T-helper 2 cell treated with Interferon-gamma antibody and Interleukin-4, amounts not matched to agents 100 ng/mL and 5 ng/mL, for 36 hours (primary cell): ENCODE results near the gene MOV10L1. TPM values are rescaled to one million over a fixed set of nuclear protein-coding genes. Genes with fewer than 3 reads are reported as not detected.

ENCODE experiments used
- intact Hi-C: fragments of 100-400 bp; cut with micrococcal nuclease; formaldehyde crosslinking; loops from one replicate; pipeline ENCODE4 v1.15.1; 2023
- total RNA-seq: library from RNA; stranded (reverse); gene quantifications from 2 replicates; pipeline ENCODE4 v1.2.3, GENCODE V29; 2022

The MOV10L1 gene
- total RNA-seq, 1 donor from 2014 or later = not detected

- intact Hi-C loops = no loop called here
Observed at GRCh38 chr22:50175921-50176849, 86.4 kb downstream of the MOV10L1 start.

GRCh38 chr22:50176850-50177536, 87.2 kb downstream of the MOV10L1 start:
- intact Hi-C loops = no loop called here

- intact Hi-C loops = no loop called here
Observed at GRCh38 chr22:50177537-50178470, 88.0 kb downstream of the MOV10L1 start.

DNA sequence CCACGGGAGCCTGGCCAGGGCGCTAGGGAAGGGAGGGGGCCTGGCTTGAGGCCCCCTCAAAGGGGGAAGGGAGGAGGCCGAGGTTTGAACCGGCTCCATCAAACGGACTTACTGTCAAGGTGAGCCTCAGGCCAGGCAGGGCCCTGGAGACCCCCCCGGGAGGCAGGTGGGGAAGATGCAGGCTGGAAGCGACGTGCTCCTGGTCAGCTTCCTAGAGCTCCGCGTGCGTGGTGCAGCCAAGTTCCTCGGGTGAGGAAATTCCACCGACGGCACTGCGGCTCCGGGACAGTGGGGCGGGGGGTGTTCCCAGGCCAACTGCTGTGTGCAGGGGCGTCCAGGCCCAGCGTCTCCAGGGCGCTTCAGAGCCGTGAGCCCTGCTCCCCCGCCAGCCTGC, 88.7 kb downstream of the MOV10L1 start:
- intact Hi-C loops = no loop called here

DNA sequence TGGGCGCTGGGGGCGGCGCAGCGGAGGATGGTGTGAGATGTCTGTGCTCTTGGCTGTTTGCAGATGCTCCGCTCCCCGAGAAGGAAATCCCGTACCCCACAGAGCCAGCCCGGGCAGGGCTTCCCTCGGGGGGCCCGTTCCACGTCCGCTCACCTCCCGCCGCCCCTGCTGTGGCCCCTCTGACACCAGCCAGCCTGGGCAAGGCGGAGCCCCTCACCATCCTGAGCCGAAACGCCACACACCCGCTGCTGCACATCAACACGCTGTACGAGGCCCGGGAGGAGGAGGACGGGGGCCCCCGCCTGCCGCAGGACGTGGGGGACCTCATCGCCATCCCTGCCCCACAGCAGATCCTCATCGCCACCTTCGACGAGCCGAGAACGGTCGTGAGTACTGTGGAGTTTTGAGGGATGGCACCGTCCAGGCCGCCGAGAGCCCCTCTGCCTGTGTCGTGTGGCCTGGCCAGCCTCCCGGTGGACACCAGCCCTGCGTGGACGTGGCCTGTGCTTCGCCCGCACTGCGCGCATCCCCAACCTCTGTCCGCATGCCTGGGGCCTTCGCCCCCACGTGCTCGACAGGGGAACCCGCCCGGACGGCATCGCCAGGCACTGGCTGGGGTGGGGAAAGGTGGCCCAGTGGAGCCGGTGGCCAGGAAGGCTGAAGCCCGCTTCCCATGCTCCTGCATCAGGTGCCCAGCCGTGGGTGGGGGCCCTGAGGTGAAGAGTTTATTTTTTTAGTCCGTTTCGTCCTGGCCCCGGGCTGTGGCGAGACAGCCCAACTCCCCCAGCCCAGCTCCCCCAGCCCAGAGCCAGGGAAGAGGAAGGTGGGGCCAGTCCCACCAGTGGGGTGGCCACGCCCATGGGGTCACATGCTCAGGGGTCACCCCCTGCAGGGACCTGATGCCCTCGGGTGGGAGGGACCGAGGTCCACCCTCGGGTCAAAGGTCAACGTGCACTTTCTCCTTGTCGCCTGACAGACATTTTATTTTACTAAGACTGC, 89.4 kb downstream of the MOV10L1 start:
- intact Hi-C loops = no loop called here

DNA sequence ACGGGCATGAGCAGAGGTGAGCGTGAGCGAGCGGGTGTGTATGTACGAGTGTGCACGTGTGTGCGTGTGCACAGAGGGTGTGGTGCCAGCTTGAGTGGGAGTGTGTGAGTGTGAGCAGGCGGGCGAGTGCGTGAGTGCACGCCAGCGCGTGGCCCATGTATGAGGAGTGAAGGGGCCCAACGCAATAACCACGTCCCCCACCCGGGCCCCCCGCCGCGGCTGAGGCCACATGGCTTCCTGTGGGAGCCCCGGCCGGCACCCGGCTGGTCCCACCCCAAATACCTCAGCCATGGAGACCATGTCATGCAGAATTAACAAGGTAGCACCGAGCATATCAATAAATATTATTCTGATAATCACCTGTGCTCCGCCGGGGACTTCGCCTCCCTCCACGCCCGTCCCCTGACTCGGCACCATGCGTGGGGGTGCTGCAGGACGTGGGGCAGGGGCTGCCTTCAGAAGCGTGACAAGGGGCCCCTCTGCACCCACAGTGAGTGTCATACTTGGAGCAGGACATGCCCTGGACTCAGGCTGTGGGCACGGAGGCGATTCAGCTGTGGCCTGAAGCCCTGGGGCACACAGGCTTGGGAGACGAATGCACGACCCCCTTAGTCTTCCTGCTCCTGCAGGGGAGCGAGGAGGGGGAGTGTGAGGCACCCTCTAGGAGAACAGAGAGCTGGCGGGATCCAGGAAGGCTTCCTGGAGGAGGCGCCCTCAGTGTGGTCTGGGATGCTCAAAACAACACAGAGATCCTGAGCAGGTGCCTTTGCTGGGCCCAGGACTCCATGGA, 90.3 kb downstream of the MOV10L1 start:
- intact Hi-C loops = no loop called here

GRCh38 chr22:50180727-50181521, 91.1 kb downstream of the MOV10L1 start:
- intact Hi-C loops = no loop called here

- intact Hi-C loops = no loop called here
Observed at GRCh38 chr22:50182176-50183081, 92.6 kb downstream of the MOV10L1 start.

DNA sequence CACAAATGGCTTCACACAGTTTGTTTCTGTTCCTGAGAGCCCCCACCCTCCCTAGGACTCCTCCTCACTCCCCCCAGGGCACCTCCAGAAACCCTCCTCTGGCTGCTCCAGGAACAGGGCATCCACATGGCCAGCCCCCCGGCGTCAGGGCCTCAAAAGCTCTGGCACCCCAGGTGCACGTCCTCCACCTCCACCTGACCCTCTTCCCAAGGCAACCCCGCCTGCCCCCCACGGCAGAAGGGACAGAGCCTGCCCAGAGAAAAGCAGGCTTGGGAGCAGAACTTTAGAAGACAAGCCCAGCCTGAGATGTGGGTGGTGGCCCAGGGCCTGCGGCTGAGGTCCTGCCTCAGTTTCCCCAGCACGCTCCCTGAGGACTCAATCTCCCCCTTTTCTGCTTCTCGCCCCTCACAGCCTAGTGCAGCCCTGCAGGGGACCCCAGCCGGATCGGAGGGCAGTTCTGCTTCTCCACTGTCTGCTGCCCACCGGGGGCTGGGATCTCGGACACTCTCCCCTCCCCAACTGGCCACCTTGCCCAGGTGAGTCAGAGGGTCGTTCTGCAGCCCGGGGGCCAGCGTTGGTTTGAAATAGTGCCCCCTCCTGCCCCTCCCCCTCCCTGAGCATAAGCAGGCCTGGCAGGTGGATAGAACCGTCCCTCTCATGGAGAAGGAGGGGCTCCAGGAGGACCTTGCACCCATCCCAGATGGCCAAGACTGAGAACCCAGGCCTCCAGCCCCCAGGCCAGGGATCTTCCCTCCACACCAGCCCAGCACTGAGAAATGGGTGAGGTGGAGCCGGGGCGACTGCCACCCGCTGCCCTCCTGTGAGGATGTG, 93.5 kb downstream of the MOV10L1 start:
- intact Hi-C loops = no loop called here

- intact Hi-C loops = loop anchor here (2.0 kb wide), 1 partner anchor 17 kb away; the partner anchor contains the start of gene SELENOO
Observed at GRCh38 chr22:50184004-50184901, 94.4 kb downstream of the MOV10L1 start.

DNA sequence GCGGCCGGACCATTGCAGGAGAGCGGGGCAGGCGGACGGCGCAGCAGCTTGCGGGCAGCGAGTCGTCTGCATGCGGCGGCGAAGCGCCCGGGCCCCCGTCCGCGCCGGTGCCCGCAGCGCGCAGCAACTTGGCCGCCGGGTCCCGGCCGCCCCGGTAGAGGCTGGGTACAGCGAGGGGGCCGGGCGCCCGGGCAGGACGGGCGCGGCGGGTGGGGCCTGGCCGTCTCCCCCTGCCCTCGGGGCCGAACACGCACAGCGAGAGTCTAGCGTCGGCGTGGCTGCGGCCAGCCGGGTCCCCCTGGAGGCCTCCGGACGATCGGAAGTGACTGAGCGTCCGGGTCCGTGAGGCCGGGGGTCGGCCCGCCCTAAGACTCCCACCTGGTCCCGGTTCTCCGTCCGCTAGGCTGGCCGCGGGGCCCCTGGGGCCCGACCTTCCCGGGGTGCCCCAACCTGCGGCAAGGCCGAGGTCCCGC, 95.1 kb downstream of the MOV10L1 start:
- intact Hi-C loops = loop anchor here (2.0 to 5.0 kb wide), 3 partner anchors 16 to 258 kb away; partner anchors contain the start of gene SELENOO

DNA sequence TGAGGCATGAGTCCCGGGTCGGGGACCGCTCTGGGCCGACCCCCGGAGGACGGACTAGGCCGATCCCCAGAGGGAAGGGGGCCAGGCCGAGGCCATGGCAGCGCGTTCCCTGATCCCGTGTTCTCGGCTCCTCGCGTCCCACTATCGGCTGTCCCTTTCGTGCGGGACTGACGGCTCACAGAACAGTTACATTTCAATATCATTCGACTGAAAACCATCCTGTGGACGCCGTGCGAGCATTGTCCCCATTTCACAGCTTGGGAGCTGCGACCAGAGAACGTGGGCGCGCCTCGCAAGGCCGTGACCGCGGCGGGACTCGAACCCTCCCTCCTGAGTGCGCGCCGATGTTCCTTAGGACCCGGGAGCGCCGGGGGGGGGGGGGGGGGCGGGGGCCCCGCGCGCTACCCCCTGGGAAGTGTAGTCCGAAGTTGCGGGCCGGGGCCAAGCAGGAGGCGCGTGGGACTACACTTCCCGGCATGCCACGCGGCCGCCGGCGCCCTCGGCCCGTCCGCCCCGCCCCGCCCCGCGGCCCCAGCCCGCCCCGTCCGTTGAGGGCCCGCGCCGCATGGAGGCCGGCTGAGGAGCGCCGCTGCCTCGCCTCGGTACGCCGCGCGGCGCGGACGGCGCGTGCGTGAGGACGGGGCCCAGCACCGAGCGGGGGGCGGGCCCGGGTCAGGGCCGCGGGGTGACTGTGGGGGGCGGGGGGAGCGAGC, 95.7 kb downstream of the MOV10L1 start, which contains the start of gene TRABD:
Gene TRABD, plus strand, starts transcription at position 539 of the 713 bp plus-strand sequence. CDS start 7,148 bp downstream, outside the sequence.
- intact Hi-C loops = loop anchor here (2.0 to 5.0 kb wide), 3 partner anchors 15 to 258 kb away; partner anchors contain the start of gene SELENOO

GRCh38 chr22:50186181-50186714, 96.4 kb downstream of the MOV10L1 start:
- intact Hi-C loops = loop anchor here (5.0 kb wide), 2 partner anchors 56 to 259 kb away; no protein-coding TSS in a partner anchor
